GM19238 (cell line): ENCODE measurements around the gene CNN2.
A peak's percentile ranks its signal among the peaks of the same experiment; 100 is the strongest.

ENCODE experiments used
- DNase-seq: peaks from one replicate; pipeline ENCODE4 v3.0.0; 2011; ENCODE audit warnings: low spot score; ENCODE audit not compliant: insufficient read length

CNN2 gene

GRCh38 chr19:995051-995827, 31.2 kb upstream of the CNN2 start:
- DNase-seq, result no peak

GRCh38 chr19:996051-996838, 30.2 kb upstream of the CNN2 start:
- DNase-seq, result peak; percentile 62

- no peak for DNase-seq
Observed at GRCh38 chr19:998064-998463, 28.3 kb upstream of the CNN2 start.

- no peak for DNase-seq
Observed at GRCh38 chr19:999379-999719, 27.1 kb upstream of the CNN2 start.

- DNase-seq, result peak; percentile 84
Observed at GRCh38 chr19:1000095-1000494, 26.3 kb upstream of the CNN2 start, which contains the start of gene GRIN3B. TSS of gene GRIN3B (plus strand) at chr19:1000419. CDS start at chr19:1000438, 19 bp downstream.

GRCh38 chr19:1000591-1001537, 25.5 kb upstream of the CNN2 start:
- no peak for DNase-seq

GRCh38 chr19:1001538-1002166, 24.8 kb upstream of the CNN2 start:
- DNase-seq, result peak; percentile 85

- DNase-seq, result no peak
Observed at GRCh38 chr19:1002600-1002999, 23.8 kb upstream of the CNN2 start.

GRCh38 chr19:1003283-1003682, 23.1 kb upstream of the CNN2 start:
- no peak for DNase-seq

GRCh38 chr19:1004204-1004802, 22.1 kb upstream of the CNN2 start:
- DNase-seq, result no peak

GRCh38 chr19:1004803-1005664, 21.4 kb upstream of the CNN2 start:
- DNase-seq, result no peak

- no peak for DNase-seq
Observed at GRCh38 chr19:1006711-1007398, 19.6 kb upstream of the CNN2 start.

GRCh38 chr19:1007399-1008251, 18.8 kb upstream of the CNN2 start:
- DNase-seq, result no peak

- DNase-seq, result no peak
Observed at GRCh38 chr19:1008268-1009040, 18.0 kb upstream of the CNN2 start.

- no peak for DNase-seq
Observed at GRCh38 chr19:1009041-1009980, 17.1 kb upstream of the CNN2 start.

GRCh38 chr19:1009981-1010538, 16.3 kb upstream of the CNN2 start:
- DNase-seq, result no peak
